Caco-2 (cell line): Measurements from ENCODE around the gene HOXB6. TPM values are rescaled to one million over a fixed set of nuclear protein-coding genes. Genes with fewer than 3 reads are reported as not detected.

ENCODE experiments used
- BruUV-seq: library from RNA; stranded (reverse); fragments of 400-500 nt; replicated peaks from 2 replicates; lab custom pipeline; 2021; lab: Mats Ljungman, UMichigan
- CTCF ChIA-PET: fragments of 300-600 bp; sonication (Branson Sonifier 250); formaldehyde crosslinking; loops from one replicate; lab custom pipeline; 2022; ENCODE audit warnings: antibody characterized with exemption; lab: Charles Lee
- POLR2A ChIA-PET: fragments of 300-600 bp; sonication (Branson Sonifier 250); formaldehyde crosslinking; loops from one replicate; lab custom pipeline; 2022; ENCODE audit warnings: antibody characterized with exemption; lab: Charles Lee
- DNase-seq, 2 experiments: peaks; one replicate each; pipeline versions ENCODE4 v3.0.0 to v3.0.0-alpha.2; 2020 to 2022
- H3K27me3 ChIP-seq: replicated peaks from 2 replicates; pipeline ENCODE4 v1.6.0; 2011; ENCODE audit warnings: low read length; ENCODE audit not compliant: control insufficient read depth, insufficient read depth
- H3K36me3 ChIP-seq: 2 replicates; pipeline ENCODE4 v1.5.1; 2011; ENCODE audit warnings: low read length; ENCODE audit not compliant: control insufficient read depth, insufficient read depth
- H3K4me1 ChIP-seq: fragments of 250-450 bp; sonication (Bioruptor Pico); 2 replicates; pipeline ENCODE4 v1.5.1; 2020; ENCODE audit warnings: mild to moderate bottlenecking
- H3K4me3 ChIP-seq: 2 replicates; pipeline ENCODE4 v1.5.1; 2011; ENCODE audit warnings: low read depth, mild to moderate bottlenecking, control low read depth, low read length
- H3K9me3 ChIP-seq: fragments of 250-450 bp; sonication (Bioruptor Pico); 2 replicates; pipeline ENCODE4 v1.5.1; 2020; ENCODE audit warnings: mild to moderate bottlenecking, moderate library complexity
- H3K27ac Mint-ChIP-seq: one replicate; pipeline ENCODE4 v1.8.0; 2022; ENCODE audit warnings: mixed read lengths; ENCODE audit not compliant: unreplicated experiment
- H3K27me3 Mint-ChIP-seq: one replicate; pipeline ENCODE4 v1.8.0; 2022; ENCODE audit warnings: mixed read lengths; ENCODE audit not compliant: insufficient read depth, unreplicated experiment
- H3K36me3 Mint-ChIP-seq: one replicate; pipeline ENCODE4 v1.8.0; 2022; ENCODE audit warnings: mild to moderate bottlenecking, mixed read lengths; ENCODE audit not compliant: insufficient read depth, unreplicated experiment
- H3K4me1 Mint-ChIP-seq: one replicate; pipeline ENCODE4 v1.8.0; 2022; ENCODE audit warnings: low read depth, mixed read lengths; ENCODE audit not compliant: unreplicated experiment
- H3K4me3 Mint-ChIP-seq: one replicate; pipeline ENCODE4 v1.8.0; 2022; ENCODE audit warnings: mild to moderate bottlenecking, moderate library complexity, mixed read lengths; ENCODE audit not compliant: unreplicated experiment
- H3K9me3 Mint-ChIP-seq: one replicate; pipeline ENCODE4 v1.8.0; 2022; ENCODE audit warnings: mixed read lengths; ENCODE audit not compliant: unreplicated experiment
- intact Hi-C: fragments of 100-400 bp; cut with micrococcal nuclease; formaldehyde crosslinking; loops from one replicate; pipeline ENCODE4 v1.10.0; 2022; ENCODE audit not compliant: unreplicated experiment
- total RNA-seq: library from RNA; stranded (reverse); gene quantifications from 2 replicates; pipeline ENCODE4 v1.2.3, GENCODE V29; 2022
- TF ChIP-seq, protein P1 (sequence below), 2 experiments: fragments of 200-600 bp in 1 of 2; IDR thresholded peaks; 1 replicate in 1 of 2; 2 replicates in 1 of 2; pipeline versions ENCODE4 v1.5.1 to v1.8.0; 2011 to 2022; ENCODE audit warnings: antibody characterized with exemption in 1 of 2, control low read depth in 1 of 2, inconsistent platforms in 1 of 2, low read depth in 1 of 2, low read length in 1 of 2, mild to moderate bottlenecking in 1 of 2, moderate library complexity in 1 of 2; ENCODE audit not compliant: insufficient read depth in 1 of 2, severe bottlenecking in 1 of 2, unreplicated experiment in 1 of 2

Gene HOXB6
- total RNA-seq, 1 experiment from 2014 or later = 1.9 TPM

DNA sequence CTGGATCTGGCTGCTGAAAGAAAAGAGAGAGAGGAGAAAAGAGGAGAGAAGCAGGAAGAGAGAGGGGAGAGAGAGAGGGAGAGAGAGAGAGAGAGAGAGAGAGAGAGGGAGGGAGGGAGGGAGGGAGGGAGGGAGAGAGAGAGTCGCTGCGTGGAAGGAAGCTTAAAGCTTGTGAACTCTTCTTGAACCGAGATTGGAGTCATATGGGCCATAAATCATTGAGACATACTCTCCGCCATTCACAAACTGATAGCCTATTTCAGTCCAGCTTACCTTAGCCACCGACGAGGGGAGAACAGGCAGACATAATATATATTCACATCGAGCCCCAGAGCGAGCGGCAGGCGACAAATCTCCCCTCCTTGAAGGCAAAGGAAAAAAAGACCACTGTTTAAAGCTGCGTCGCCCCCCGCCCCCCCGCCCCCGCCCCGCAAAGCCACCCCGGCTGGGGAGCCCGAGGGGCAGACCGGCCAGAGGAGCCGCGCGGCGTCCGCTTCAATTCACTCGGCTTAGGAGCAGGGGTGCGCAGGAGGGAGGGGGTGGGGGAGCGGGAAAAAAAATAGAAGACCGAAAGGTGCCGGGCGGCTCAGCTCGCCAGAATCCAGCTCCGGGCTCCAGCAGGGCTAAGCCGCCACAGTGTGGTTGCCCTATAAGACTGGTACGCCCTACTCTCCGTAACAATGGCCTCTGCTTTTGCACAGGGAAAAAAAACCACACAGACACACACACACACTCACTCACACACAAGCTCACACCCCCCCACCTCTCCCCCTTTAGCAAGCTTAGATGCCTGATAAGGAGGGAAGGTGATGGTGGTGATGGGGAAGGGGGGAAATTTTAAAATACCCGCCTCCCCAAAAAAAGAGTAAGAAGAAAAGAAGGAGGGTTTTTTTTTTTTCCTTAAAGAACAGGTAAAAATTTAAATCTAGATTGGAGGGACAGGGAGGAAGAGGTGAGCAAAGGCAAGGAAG, 49.2 kb downstream of the HOXB6 start:
- Mint-ChIP-seq H3K27ac (no peak overlapping the region), H3K27me3 (no peaks in the 10 kb centered on the region), H3K9me3 (no peaks in the 10 kb centered on the region), H3K4me1 (peaks cover 7% of the 10 kb centered on the region), H3K36me3 (no peaks in the 10 kb centered on the region), H3K4me3 (peak overlapping the region; percentile 49)
- CTCF ChIA-PET = interaction anchor here (0.5 to 1.8 kb wide), 13 partner anchors 8 to 340 kb away, joined by 3 to 6 read pairs (median 4); no protein-coding TSS in a partner anchor
- H3K4me3 ChIP-seq = peak overlapping the region; percentile 28
- peaks cover 9% of the 10 kb centered on the region for H3K4me1 ChIP-seq
- no peaks in the 10 kb centered on the region; the same call in 1 of the 2 replicates for H3K27me3 ChIP-seq
- POLR2A ChIA-PET = interaction anchor here (0.6 kb wide), 1 partner anchor 724 kb away, joined by 3 read pairs; the partner anchor contains the start of gene LRRC46
- no peaks in the 10 kb centered on the region for H3K36me3 ChIP-seq
- BruUV-seq = no TSS peak
- H3K9me3 ChIP-seq = no peaks in the 10 kb centered on the region
- TF ChIP-seq, protein P1, sequence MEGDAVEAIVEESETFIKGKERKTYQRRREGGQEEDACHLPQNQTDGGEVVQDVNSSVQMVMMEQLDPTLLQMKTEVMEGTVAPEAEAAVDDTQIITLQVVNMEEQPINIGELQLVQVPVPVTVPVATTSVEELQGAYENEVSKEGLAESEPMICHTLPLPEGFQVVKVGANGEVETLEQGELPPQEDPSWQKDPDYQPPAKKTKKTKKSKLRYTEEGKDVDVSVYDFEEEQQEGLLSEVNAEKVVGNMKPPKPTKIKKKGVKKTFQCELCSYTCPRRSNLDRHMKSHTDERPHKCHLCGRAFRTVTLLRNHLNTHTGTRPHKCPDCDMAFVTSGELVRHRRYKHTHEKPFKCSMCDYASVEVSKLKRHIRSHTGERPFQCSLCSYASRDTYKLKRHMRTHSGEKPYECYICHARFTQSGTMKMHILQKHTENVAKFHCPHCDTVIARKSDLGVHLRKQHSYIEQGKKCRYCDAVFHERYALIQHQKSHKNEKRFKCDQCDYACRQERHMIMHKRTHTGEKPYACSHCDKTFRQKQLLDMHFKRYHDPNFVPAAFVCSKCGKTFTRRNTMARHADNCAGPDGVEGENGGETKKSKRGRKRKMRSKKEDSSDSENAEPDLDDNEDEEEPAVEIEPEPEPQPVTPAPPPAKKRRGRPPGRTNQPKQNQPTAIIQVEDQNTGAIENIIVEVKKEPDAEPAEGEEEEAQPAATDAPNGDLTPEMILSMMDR (IDR thresholded peaks at IDR 0.05; ENCODE audit: insufficient read depth in 1 of 2, low read depth in 1 of 2, low read length in 1 of 2, severe bottlenecking in 1 of 2, unreplicated experiment in 1 of 2) = no peak
- peak; percentile 58 to 70 for DNase-seq
- intact Hi-C loops = loop anchor here (2.0 kb wide), 1 partner anchor 63 kb away; no protein-coding TSS in a partner anchor

DNA sequence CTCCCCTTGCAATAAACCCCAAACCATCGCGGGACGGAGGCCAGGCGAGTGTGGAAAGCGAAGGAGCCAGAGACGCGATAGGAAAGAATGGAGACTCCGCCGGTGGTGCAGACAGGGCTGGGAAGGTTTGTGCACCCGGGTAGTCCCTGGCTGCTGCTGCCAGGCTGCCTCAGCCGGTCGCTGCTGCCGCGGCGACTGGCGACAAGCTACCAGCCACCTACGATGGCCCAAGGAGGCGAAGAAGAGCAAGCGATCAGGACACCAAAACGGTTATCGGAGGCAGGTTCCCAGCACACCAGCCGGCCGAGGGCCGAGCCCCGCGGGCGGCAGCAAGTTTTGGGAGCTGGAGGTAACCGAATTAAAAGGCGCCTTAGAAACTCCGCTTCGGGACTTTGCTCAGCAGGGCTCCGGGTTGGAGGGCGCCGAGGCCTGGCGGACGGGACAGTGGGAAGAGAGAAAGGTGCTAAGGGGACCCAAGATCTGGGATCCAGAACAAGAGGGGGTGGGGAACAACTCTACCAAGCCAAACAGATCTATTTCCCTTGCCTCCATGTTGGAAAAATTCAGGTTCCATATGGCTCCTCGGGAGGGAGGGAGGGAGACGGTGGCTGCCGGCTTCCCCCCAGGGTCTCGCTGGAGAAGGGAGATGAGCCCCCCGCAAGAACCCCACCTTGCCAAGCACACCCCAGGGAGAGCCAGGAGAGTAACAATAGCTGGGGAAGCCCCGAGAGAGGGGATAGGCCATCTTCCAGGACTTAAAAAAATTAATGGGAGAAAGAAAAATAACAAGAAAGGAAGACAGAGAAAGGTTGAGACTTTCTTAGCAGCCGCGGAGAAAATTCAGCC, 50.2 kb downstream of the HOXB6 start:
- intact Hi-C loops = loop anchor here (2.0 kb wide), 1 partner anchor 62 kb away; no protein-coding TSS in a partner anchor
- H3K27me3 Mint-ChIP-seq = no peaks in the 10 kb centered on the region
- DNase-seq = no peak

More for the DNA sequence above, 50.2 kb downstream of the HOXB6 start:
- no peaks in the 10 kb centered on the region; the same call in 1 of the 2 replicates for H3K27me3 ChIP-seq
- H3K4me3 ChIP-seq = no peak overlapping the region
- no TSS peak for BruUV-seq
- no peaks in the 10 kb centered on the region for H3K9me3 ChIP-seq
- peaks cover 9% of the 10 kb centered on the region for H3K4me1 ChIP-seq
- Mint-ChIP-seq H3K36me3 (no peaks in the 10 kb centered on the region), H3K9me3 (no peaks in the 10 kb centered on the region), H3K4me1 (peaks cover 7% of the 10 kb centered on the region), H3K27ac (no peak overlapping the region), H3K4me3 (peak overlapping the region; percentile 49)
- no peaks in the 10 kb centered on the region for H3K36me3 ChIP-seq
- ChIA-PET POLR2A (no interaction called here), CTCF (interaction anchor here (0.6 to 1.8 kb wide), 6 partner anchors 14 to 339 kb away, joined by 3 to 5 read pairs (median 3); no protein-coding TSS in a partner anchor)
- TF ChIP-seq, protein P1 (IDR thresholded peaks at IDR 0.05; ENCODE audit: insufficient read depth in 1 of 2, low read depth in 1 of 2, low read length in 1 of 2, severe bottlenecking in 1 of 2, unreplicated experiment in 1 of 2) = no peak
